MCF 10A (cell line): ENCODE measurements around the gene STRBP. TPM values are rescaled to one million over a fixed set of nuclear protein-coding genes. Genes with fewer than 3 reads are reported as not detected.
"Not testable (repeated sequence)": the region's sequence is repeated elsewhere in the genome, so short reads cannot be mapped to it uniquely, and the experiment has no call there.

Source experiments
- BruUV-seq: library from RNA; stranded (reverse); fragments of 400-500 nt; replicated peaks from 2 replicates; lab custom pipeline; 2021; lab: Mats Ljungman, UMichigan
- CTCF ChIA-PET: fragments of 300-600 bp; sonication (Branson Sonifier 250); formaldehyde crosslinking; extraction: SDS; loops from one replicate; lab custom pipeline; 2021; ENCODE audit warnings: antibody characterized with exemption, inconsistent platforms; lab: Yijun Ruan, JAX
- POLR2A ChIA-PET: fragments of 300-600, 350-650 bp; sonication (Branson Sonifier 250); formaldehyde crosslinking; extraction: SDS; loops from one replicate; lab custom pipeline; 2020; ENCODE audit warnings: antibody characterized with exemption, inconsistent platforms; lab: Yijun Ruan, JAX
- DNase-seq: peaks from one replicate; pipeline ENCODE4 v3.0.0-alpha.2; 2018; ENCODE audit not compliant: unreplicated experiment
- H3K27ac Mint-ChIP-seq: one replicate; pipeline ENCODE4 v1.8.0; 2022; ENCODE audit warnings: mild to moderate bottlenecking, low read depth, mixed read lengths; ENCODE audit not compliant: unreplicated experiment
- H3K27me3 Mint-ChIP-seq: one replicate; pipeline ENCODE4 v1.8.0; 2022; ENCODE audit warnings: mixed read lengths; ENCODE audit not compliant: insufficient read depth, unreplicated experiment
- H3K36me3 Mint-ChIP-seq: one replicate; pipeline ENCODE4 v1.8.0; 2022; ENCODE audit warnings: mild to moderate bottlenecking, moderate library complexity, mixed read lengths; ENCODE audit not compliant: insufficient read depth, unreplicated experiment
- H3K4me1 Mint-ChIP-seq: one replicate; pipeline ENCODE4 v1.8.0; 2022; ENCODE audit warnings: mixed read lengths; ENCODE audit not compliant: insufficient read depth, unreplicated experiment
- H3K4me3 Mint-ChIP-seq: one replicate; pipeline ENCODE4 v1.8.0; 2022; ENCODE audit warnings: mild to moderate bottlenecking, moderate library complexity, mixed read lengths; ENCODE audit not compliant: unreplicated experiment
- H3K9me3 Mint-ChIP-seq: one replicate; pipeline ENCODE4 v1.8.0; 2022; ENCODE audit warnings: mixed read lengths; ENCODE audit not compliant: unreplicated experiment
- intact Hi-C: fragments of 100-400 bp; cut with micrococcal nuclease; formaldehyde crosslinking; loops from 2 replicates; pipeline ENCODE4 v1.14.1; 2022
- total RNA-seq: library from RNA; stranded (reverse); gene quantifications from 2 replicates; pipeline ENCODE4 v1.2.3, GENCODE V29; 2022
- TF ChIP-seq, protein P1 (sequence below): fragments of 200-600 bp; IDR thresholded peaks from one replicate; pipeline ENCODE4 v1.8.0; 2022; ENCODE audit warnings: antibody characterized with exemption, mild to moderate bottlenecking; ENCODE audit not compliant: unreplicated experiment

The STRBP gene
- total RNA-seq, 1 experiment from 2014 or later: 9.4 TPM

DNA sequence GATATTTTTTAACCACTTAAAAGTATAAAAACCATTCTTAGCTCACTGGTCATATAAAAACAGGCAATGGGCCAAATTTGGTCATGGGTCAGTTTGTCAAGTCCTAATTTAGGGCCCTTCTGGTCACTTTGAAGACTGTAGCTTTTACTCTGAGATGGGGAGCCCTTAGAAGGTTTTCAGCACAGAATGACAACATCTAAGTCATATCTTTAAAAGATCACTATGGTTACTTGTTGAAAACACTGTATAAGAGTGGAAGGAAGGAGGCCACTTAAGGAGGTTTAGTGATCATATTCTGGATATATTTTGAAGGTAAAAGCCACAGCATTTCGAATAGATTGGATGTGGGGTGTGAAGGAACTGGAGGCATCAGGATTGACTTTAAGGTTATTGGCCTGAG is 76.7 kb downstream of the STRBP start:
- TF ChIP-seq, protein P1, sequence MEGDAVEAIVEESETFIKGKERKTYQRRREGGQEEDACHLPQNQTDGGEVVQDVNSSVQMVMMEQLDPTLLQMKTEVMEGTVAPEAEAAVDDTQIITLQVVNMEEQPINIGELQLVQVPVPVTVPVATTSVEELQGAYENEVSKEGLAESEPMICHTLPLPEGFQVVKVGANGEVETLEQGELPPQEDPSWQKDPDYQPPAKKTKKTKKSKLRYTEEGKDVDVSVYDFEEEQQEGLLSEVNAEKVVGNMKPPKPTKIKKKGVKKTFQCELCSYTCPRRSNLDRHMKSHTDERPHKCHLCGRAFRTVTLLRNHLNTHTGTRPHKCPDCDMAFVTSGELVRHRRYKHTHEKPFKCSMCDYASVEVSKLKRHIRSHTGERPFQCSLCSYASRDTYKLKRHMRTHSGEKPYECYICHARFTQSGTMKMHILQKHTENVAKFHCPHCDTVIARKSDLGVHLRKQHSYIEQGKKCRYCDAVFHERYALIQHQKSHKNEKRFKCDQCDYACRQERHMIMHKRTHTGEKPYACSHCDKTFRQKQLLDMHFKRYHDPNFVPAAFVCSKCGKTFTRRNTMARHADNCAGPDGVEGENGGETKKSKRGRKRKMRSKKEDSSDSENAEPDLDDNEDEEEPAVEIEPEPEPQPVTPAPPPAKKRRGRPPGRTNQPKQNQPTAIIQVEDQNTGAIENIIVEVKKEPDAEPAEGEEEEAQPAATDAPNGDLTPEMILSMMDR: no peak
- H3K4me1 Mint-ChIP-seq: no peaks in the 10 kb centered on the region
- intact Hi-C loops: no loop called here
- CTCF ChIA-PET: interaction anchor here (0.9 to 1.0 kb wide), 2 partner anchors 17 to 41 kb away, joined by 3 to 4 read pairs; no protein-coding TSS in a partner anchor
- BruUV-seq: no TSS peak
- DNase-seq: no peak
- no peak overlapping the region for H3K27ac Mint-ChIP-seq
- no peaks in the 10 kb centered on the region for H3K27me3 Mint-ChIP-seq
- H3K36me3 Mint-ChIP-seq: no peaks in the 10 kb centered on the region
- no peaks in the 10 kb centered on the region for H3K9me3 Mint-ChIP-seq
- POLR2A ChIA-PET: no interaction called here
- no peak overlapping the region for H3K4me3 Mint-ChIP-seq

DNA sequence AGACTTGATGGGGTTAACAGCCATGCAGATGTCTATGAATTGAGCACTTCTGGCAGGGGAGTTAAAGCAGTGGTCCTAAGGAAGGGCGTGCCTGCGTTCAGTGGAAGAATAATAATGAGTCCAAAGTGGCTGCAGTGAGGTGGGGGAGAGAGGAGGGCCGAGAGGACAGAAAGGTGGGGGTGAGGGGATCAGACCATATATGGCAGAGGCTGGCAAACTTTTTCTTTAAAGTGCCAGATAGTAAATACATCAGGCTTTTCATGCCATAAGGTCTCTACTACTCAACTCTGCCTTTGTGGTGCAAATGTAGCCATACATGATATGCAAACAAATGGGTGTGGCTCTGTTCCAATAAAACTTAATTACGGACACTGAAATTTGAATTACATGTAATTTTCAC is 77.1 kb downstream of the STRBP start:
- intact Hi-C loops: no loop called here
- no peak for DNase-seq
- ChIA-PET POLR2A (no interaction called here), CTCF (interaction anchor here (0.9 to 1.0 kb wide), 2 partner anchors 17 to 41 kb away, joined by 3 to 4 read pairs; no protein-coding TSS in a partner anchor)
- H3K4me1 Mint-ChIP-seq: no peaks in the 10 kb centered on the region
- H3K27ac Mint-ChIP-seq: no peak overlapping the region
- TF ChIP-seq, protein P1: no peak
- H3K9me3 Mint-ChIP-seq: no peaks in the 10 kb centered on the region
- H3K36me3 Mint-ChIP-seq: no peaks in the 10 kb centered on the region
- H3K4me3 Mint-ChIP-seq: no peak overlapping the region
- no peaks in the 10 kb centered on the region for H3K27me3 Mint-ChIP-seq
- BruUV-seq: no TSS peak

DNA sequence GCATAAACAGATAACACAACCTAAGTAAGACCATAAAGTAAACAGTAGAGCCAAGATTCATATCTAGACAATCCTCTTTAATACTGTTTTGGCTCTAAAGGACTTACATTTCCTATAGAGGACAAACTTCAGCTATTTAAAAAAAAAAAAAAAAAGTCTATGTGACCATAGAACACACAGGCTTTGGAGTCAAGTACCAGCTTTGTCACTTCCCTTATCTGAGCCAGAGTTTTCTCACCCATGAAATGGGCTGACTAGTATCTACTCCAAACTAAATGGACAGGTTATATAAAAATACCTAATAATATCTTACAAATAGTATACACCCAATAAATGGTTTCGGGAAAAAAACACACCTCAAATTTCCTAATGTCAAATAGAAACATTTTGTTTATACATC is 81.3 kb downstream of the STRBP start:
- Mint-ChIP-seq H3K27me3 (no peaks in the 10 kb centered on the region), H3K9me3 (no peaks in the 10 kb centered on the region), H3K36me3 (no peaks in the 10 kb centered on the region), H3K4me3 (no peak overlapping the region), H3K4me1 (no peaks in the 10 kb centered on the region), H3K27ac (no peak overlapping the region)
- TF ChIP-seq, protein P1: no peak
- ChIA-PET CTCF (interaction anchor here (1.6 kb wide), 1 partner anchor 25 kb away, joined by 3 read pairs; no protein-coding TSS in a partner anchor), POLR2A (interaction anchor here (0.9 kb wide), 1 partner anchor 21 kb away, joined by 3 read pairs; no protein-coding TSS in a partner anchor)
- DNase-seq: no peak
- no TSS peak for BruUV-seq
- intact Hi-C loops: no loop called here

DNA sequence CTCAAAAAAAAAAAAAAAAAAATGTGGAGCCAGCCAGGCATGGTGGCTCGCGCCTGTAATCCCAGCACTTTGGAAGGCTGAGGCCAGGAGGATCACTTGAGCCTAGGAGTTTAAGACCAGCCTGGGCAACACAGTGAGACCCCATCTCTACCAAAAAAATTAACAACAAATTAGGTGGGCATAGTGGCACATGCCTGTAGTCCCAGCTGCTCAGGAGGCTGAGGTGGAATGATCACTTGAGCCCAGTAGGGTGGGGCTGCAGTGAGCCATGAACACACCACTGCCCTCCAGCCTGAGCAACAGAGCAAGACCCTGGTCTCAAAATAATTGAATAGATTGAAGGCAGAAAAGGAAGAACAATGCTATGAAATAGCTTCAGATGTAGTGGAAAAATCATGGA is 82.4 kb downstream of the STRBP start:
- CTCF ChIA-PET: interaction anchor here (1.6 kb wide), 1 partner anchor 24 kb away, joined by 3 read pairs; no protein-coding TSS in a partner anchor
- H3K36me3 Mint-ChIP-seq, H3K27ac Mint-ChIP-seq, H3K9me3 Mint-ChIP-seq, intact Hi-C loops, H3K4me3 Mint-ChIP-seq, DNase-seq, BruUV-seq, H3K27me3 Mint-ChIP-seq, POLR2A ChIA-PET, H3K4me1 Mint-ChIP-seq: not testable (repeated sequence)
